Skeletal muscle cell (primary cell): ENCODE measurements around the gene PGAP3.
A peak's percentile ranks its signal among the peaks of the same experiment; 100 is the strongest.

Source experiments
- DNase-seq: peaks from one replicate; pipeline ENCODE4 v3.0.0-alpha.2; 2010; ENCODE audit warnings: low read depth
- H3K4me3 ChIP-seq: 2 replicates; pipeline ENCODE4 v1.5.1; 2011; ENCODE audit warnings: low read depth, mild to moderate bottlenecking, control low read depth, low read length, moderate library complexity

PGAP3 gene

GRCh38 chr17:39647256-39647655 is 40.6 kb downstream of the PGAP3 start:
- no peak for DNase-seq
- H3K4me3 ChIP-seq = no peak overlapping the region

DNA sequence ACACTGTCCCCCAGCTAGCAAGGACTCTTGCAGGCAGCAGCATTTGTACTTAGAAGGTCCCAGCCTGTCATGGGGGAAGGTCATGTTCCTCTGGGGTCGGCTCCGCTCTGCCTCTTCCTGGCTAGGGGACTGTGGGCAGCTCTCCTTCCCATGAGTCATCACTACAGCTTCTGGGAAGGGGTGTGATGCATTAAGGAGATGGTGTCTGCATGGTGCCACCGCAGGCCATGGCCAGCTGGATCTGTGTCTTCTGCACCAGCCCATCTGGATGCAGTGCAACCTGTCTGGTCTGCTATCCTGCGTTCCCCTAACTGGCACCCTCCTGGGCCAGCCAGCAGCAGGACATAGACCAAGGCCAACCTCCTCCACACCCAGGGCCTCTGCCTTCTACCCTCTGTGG is 44.6 kb downstream of the PGAP3 start:
- H3K4me3 ChIP-seq = no peak overlapping the region
- no peak for DNase-seq

DNA sequence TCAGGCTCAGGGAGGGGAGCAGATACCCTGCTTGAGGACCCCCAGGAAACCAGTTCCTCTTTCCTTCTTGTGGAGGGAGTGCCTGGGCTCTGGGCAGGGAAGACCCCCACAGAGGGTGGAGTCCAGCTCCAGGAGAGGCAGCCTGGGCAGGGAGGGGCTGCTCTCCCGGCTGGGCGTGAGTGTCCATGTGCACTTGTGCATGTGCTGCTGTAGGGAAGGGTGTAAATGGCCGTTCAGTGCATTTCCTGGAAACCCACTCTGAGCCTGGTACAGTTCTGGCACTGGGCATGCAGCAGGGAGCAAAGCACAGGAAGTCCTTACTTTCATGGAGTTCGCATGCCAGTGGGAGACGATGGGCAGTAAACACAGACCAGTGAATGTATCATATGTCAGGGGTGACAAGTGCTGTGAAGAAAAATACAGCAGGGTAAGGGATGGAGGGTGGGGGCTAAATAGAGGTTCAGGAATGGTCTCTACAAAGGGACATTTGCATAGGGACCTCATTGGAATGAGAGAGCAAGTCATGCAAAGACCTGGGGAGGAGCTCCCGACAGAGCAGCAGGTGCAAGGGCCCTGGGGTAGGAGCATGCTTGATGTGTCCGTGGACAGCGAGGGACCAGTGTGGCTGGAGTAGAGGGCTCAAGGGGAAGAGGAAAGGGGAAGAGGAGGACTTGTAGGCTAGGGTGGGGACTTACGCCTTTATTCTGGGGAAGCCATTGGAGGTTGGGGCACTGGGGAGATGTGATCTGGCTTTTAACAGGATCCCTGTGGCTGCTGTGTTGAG is 45.4 kb downstream of the PGAP3 start:
- H3K4me3 ChIP-seq = no peak overlapping the region
- no peak for DNase-seq

DNA sequence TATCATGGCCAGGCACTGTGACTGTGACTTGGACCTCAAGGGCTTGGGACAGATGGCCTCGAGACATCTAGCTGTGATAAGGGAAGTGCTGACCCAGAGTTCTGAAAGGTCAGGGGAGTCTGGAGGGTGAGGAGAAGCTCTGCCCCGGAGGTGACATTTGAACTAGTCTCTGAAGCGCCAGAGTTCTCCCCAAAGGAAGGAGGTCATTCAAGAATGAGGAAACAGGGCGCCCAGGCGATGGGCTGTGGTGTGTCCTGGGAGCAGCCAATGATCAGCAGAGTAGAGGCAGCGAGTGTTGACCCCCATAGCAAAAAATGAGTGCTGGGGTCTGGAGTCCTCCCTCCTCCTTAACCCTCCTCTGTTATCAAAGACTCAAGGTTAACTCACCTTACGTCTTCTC is 46.0 kb downstream of the PGAP3 start:
- no peak overlapping the region for H3K4me3 ChIP-seq
- DNase-seq = no peak

- no peak overlapping the region for H3K4me3 ChIP-seq
- no peak for DNase-seq
These were observed 46.8 kb downstream of the PGAP3 start for GRCh38 chr17:39641097-39641496.

DNA sequence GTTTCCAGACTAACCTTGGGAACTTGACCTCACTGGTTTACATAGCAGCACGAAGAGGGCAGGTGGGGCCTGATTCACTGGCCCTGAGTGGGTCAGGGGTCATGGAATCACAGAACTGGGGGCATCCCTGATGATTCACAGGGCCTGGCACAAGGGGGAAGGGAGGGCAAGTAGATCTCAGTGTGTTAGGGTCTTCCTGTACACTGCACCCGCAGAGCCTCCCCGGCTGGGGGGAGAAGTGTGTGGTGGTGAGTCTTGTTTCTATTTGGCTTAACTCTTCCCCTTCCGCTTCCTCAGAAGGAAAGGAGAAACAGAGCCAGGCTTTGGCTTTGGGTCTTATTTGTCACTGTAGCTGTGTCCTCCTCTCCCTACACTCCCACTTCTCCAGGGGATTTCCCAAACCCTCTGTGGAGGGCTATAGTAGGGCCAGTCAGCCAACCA is 47.2 kb downstream of the PGAP3 start:
- H3K4me3 ChIP-seq = no peak overlapping the region
- no peak for DNase-seq

GRCh38 chr17:39639566-39640458 is 48.0 kb downstream of the PGAP3 start:
- no peak for DNase-seq
- H3K4me3 ChIP-seq = no peak overlapping the region

DNA sequence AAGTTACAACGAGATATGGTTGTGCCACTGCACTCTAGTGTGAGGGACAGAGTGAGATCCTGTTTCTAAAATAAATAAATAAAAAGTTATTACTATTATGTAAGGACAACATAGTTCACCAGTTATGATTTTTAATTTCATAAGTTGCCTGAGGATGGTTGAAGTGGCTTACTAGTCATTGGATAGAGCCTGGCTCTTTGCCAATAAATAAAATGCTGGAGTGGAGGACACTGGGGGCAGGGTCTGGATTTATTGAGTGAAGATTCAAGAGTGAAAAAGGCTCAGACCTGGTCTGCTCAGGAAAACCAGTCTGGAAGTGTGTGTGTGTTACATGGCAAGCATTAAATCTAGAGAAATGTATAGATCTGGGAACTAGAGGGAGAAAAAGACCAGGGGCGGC is 48.8 kb downstream of the PGAP3 start:
- no peak for DNase-seq
- no peak overlapping the region for H3K4me3 ChIP-seq

DNA sequence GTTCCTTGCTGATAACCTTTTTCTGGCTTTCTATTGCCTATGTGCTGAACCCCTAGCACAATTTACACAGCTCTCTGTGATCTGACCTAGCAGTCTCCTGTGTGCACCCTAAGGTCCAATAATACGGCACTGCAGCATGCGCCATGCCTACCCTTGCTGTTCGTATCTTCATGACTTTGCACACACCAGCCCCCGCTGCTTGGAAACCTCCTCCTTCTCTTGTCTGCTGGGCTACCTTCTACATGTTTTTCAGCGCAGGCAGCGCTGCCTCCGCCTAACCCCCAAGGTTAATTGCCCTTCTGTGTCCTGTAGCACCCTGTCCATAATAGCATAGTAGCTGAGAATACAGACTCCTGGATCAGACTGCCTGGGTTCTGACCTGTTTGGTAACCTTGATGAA is 49.5 kb downstream of the PGAP3 start:
- DNase-seq = no peak
- H3K4me3 ChIP-seq = peak overlapping the region; percentile 87

DNA sequence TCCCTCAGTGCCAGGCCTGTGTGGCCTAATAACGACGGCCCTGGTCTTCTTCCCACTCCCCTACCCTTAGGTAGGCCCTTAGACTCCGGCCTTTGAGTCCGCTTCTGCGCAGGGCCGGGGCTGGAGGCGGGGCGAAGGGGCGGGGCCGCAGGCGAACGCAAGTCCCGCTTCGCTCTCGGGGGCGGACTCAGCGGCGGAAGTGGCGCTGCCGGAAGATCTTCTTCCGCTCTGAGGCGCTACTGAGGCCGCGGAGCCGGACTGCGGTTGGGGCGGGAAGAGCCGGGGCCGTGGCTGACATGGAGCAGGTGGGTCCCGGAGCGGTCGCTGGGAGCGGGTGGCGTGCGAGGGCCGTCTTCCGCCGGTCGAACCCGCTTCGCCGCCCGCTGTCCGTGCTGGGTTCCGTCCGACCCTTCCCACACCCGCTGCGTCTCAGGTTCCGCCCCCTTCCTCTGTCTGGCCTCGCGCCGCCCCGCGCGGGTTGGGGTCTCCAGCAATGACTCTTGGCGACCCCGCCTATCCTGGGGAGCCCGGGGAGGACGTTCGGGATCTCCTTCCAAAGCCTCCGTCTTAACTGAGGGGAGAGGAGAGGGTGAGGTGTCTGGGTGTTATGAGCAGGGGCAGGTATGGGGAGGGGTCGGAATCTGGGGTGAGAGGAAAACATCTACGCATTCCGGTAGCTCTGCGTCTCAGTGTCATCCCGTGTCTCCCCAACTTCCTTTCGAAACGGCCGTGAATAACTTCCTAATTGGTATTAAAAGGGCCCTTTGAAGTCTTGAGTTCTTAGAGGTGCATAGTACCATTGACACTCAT is 50.7 kb downstream of the PGAP3 start, which contains the start of gene STARD3:
Gene STARD3, plus strand, starts transcription at position 218 of the 810 bp plus-strand sequence. CDS start 16,388 bp downstream, outside the sequence.
- peak within 1 kb of the TSS; percentile 87 for H3K4me3 ChIP-seq
- peak; percentile 56 for DNase-seq

DNA sequence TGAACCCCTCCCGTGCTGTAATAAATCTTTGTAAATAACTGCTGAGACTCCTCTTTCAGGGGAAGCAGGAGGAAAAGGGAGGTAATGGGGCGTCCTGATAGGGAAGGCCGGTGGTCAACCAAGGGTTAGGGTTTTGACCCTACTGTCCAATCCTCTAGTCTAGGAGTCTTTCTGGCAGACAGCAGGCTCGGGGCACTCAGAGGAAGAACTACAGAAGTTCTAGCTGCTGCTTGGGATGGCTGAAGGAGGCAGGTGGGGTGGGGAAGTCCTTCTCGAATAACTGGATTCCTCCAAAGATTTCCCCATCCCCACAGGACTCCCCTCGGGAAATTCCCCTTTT is 51.3 kb downstream of the PGAP3 start:
- H3K4me3 ChIP-seq = peak overlapping the region; percentile 87
- no peak for DNase-seq

GRCh38 chr17:39635614-39636176 is 52.2 kb downstream of the PGAP3 start:
- no peak for DNase-seq
- no peak overlapping the region for H3K4me3 ChIP-seq

GRCh38 chr17:39634384-39634871 is 53.4 kb downstream of the PGAP3 start:
- DNase-seq = no peak
- H3K4me3 ChIP-seq = no peak overlapping the region

GRCh38 chr17:39633570-39634183 is 54.2 kb downstream of the PGAP3 start:
- H3K4me3 ChIP-seq = no peak overlapping the region
- DNase-seq = no peak

- no peak overlapping the region for H3K4me3 ChIP-seq
- no peak for DNase-seq
These were observed 55.5 kb downstream of the PGAP3 start for GRCh38 chr17:39632153-39632941.

GRCh38 chr17:39631403-39631802 is 56.5 kb downstream of the PGAP3 start:
- DNase-seq = no peak

GRCh38 chr17:39629898-39630297 is 58.0 kb downstream of the PGAP3 start:
- no peak for DNase-seq
- no peak overlapping the region for H3K4me3 ChIP-seq

More at GRCh38 chr17:39631403-39631802, 56.5 kb downstream of the PGAP3 start:
- H3K4me3 ChIP-seq = no peak overlapping the region

DNA sequence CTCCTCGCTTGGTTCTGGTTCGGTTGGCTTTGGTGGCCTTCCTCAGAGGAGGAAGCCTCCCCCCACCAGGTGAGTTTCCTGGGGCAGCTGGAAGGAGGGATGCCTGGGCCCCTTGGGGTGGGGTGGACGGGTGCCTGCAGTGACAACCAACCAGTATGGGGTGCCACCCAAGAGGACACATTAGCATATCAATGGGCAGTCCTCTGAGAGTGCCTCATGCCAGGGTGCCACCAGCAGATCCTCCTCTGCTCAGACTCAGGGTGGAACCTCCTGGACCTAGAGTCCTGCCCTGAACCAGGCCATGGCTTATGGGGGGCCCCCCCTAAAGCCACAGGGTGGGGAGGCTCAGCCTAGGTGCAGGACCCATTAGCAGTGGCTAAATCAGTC is 58.4 kb downstream of the PGAP3 start:
- DNase-seq = no peak
- no peak overlapping the region for H3K4me3 ChIP-seq
